ENCODE data around the gene TBC1D25.

DNA sequence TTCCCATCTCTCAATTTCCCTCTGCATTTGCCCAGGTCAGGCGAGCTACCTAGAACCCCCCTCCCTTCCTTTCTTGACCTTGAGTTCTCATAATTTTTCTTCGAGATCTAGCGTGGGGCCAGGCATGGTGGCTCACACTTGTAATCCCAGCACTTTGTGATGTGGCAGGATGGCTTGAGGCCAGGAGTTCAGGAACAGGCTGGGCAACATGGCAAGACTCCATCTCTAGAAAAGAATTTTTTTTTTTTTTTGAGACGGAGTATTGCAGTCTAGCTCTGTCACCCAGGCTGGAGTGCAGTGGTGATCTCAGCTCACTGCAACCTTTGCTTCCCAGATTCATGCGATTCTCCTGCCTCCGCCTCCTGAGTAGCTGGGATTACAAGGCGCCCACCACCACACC lies 35.3 kb upstream of the TBC1D25 start:
- TF ChIP-seq CTCF (IDR thresholded peaks at IDR 0.05; ENCODE audit: insufficient read depth, low read length, poor library complexity, severe bottlenecking) (no peak), EZH2phosphoT487 (conservative IDR thresholded peaks at IDR 0.05; ENCODE audit: low read length) (no peak)

Measured in SU-DHL-6 (cell line).